Measurements from ENCODE around the gene KANK2.

- TF ChIP-seq ELF1 (CRISPR knock-in tag; IDR thresholded peaks at IDR 0.05), result no peak
- no peak for TF ChIP-seq ZUFSP (CRISPR knock-in tag; IDR thresholded peaks at IDR 0.05; ENCODE audit: borderline replicate concordance)
- TF ChIP-seq CHD2 (IDR thresholded peaks at IDR 0.05; ENCODE audit: low read depth, low read length), result no peak
- TF ChIP-seq FOXA3 (CRISPR knock-in tag; IDR thresholded peaks at IDR 0.05), result no peak
- TF ChIP-seq DNMT1 (CRISPR knock-in tag; IDR thresholded peaks at IDR 0.05), result no peak
These were observed 20.7 kb downstream of the KANK2 start for GRCh38 chr19:11176466-11177193.

Measured in HepG2 (cell line).